Activated CD8-positive, alpha-beta memory T cell treated with anti-CD3 and anti-CD28 coated beads, Interleukin-2, amount 50 U/mL, for 24 hours (primary cell): ENCODE data around the gene MED22.

Experiments
- DNase-seq: peaks from one replicate; pipeline ENCODE4 v3.0.0-alpha.2; 2020; ENCODE audit errors: extremely low read depth

The MED22 gene

GRCh38 chr9:133355881-133356357, 8.0 kb upstream of the MED22 start:
- DNase-seq = no peak

GRCh38 chr9:133354766-133355165, 6.8 kb upstream of the MED22 start:
- DNase-seq = no peak

DNA sequence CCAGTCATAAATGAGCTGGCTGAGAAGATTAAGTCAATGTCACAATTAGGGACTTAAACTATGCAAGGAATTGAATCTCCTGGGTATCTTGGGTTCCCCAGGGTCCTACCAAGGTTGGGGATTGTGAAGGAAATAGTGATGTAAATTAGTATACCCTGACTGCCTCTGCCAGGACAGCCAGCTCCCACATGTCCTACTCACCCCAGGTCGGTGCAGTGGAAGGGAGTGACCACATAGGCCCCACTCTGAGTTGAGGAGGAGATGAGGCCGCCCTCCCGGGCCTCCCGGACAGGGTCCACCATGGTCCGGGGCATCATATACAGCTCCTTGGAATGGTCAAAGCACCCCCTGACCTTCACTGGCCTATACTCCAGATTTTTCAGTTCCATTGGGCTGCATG, 5.6 kb upstream of the MED22 start:
- DNase-seq = no peak

DNA sequence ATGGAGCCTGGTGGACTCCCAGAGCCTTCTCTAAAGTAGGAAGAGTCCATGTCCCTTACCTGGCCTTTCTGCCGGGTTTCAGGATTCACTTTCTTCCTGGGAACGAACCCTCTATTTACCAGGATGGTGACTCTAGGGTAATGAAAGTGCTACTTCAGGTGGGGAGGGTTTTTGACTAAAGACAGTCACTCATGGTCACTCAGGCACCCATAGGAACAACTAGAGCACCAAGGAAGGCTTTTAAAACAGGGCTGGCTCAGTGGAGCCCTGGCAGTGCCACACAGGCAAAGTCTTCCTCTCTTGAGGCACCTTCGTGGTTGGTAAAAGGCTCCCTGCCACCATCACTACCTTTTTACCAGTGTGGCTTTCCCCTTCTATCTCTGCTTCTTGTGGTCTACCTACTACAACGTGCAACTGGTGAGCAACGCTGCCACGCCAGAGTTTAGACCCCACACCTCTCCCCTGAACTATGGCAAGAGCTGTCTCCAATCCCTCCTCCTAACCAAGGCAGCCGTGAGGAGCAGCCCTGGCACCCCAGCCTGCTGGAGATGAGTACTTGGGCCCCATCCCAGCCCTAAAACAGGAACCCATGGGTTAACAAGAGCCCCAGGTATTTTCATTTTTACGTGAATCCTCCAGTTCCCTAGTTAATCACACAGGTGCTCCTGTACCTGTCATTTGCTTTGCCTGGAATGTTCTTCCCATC, 4.9 kb upstream of the MED22 start:
- DNase-seq = no peak

DNA sequence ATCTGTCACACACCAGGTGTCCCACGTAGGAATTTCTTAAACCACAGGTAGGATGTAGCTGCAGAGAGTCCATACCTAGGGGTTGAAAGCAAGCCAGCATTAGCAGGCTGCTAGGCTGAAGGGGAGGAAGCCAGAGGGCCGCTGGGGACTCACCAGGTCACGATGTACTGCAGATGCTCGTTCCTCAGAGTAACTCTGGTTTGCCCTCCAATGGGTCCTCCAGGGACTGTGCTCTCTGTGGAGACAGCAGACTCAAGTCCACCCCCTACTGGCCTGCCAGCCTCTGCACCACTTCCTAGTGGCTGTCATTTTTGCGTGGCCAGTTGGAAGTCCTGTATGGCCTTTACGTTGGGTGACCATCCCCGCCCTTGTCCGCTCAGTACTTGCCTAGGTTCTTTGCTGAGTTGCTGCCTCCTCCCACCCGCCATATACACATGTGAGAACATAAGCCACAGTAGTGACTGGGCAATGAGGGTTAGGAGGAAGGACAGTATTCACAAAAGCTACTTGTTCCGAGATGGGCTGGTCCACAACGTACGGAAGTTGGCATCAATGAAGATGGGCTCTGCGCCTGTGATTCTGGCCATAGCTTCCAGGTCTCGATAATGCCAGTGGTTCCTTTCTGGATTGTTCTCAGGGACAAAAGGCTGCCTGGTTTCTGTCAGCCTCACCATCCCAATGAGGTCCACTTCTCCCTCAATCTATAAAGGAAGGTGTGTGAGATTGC, 4.1 kb upstream of the MED22 start:
- no peak for DNase-seq

- no peak for DNase-seq
These were observed 3.6 kb upstream of the MED22 start for GRCh38 chr9:133351526-133351907.

DNA sequence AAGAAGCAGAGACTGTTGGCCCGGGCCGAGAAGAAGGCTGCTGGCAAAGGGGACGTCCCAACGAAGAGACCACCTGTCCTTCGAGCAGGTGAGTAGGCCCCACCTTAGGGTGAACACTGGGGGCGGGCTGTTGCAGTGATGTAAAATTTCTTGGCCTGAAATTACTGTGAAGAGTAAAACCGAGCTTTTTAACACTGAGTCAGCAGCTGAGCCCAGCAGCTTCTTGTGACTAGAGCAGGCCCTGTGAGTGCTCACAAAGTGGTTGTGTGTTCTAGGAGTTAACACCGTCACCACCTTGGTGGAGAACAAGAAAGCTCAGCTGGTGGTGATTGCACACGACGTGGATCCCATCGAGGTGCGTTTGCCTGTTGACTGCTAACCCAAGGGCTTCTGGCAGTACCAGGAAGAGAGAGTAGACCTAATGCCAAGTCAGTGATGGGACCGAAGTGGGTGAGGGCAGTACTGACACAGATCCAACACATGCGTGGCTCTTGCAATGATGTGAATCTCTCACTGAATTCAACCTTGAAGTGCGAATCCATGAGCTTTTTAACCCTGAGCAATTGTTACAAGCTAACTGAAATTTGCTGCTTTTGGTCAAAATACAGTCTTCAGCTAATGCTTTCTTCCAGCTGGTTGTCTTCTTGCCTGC, 2.2 kb upstream of the MED22 start:
- no peak for DNase-seq

- DNase-seq = no peak
These were observed 1.0 kb upstream of the MED22 start for GRCh38 chr9:133348718-133349573.

- no peak for DNase-seq
These were observed 381 bp downstream of the MED22 start for GRCh38 chr9:133347515-133347984.

- DNase-seq = no peak
These were observed 1.7 kb downstream of the MED22 start for GRCh38 chr9:133346021-133346785.

GRCh38 chr9:133345596-133345995, 2.3 kb downstream of the MED22 start:
- no peak for DNase-seq

DNA sequence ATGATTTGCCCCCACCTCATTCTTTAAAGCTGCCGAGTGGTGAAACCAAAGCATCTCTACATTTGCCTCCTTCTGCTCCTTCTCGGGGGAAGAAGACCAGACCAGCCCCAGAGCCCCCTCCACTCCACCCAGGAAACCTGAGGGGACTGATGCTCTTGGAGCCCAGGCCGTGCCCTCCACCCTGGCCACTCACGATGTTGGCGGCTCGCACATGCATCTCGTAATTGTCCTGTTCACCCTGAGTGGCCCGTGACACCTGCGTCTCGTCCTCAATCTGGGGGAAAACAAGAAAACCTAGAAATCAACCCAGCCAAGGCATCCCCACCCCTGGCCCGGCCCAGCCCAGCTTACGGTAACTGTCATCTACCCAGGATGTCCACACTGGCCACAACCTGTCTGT, 3.0 kb downstream of the MED22 start:
- DNase-seq = no peak

- DNase-seq = no peak
These were observed 3.9 kb downstream of the MED22 start for GRCh38 chr9:133344071-133344470.

DNA sequence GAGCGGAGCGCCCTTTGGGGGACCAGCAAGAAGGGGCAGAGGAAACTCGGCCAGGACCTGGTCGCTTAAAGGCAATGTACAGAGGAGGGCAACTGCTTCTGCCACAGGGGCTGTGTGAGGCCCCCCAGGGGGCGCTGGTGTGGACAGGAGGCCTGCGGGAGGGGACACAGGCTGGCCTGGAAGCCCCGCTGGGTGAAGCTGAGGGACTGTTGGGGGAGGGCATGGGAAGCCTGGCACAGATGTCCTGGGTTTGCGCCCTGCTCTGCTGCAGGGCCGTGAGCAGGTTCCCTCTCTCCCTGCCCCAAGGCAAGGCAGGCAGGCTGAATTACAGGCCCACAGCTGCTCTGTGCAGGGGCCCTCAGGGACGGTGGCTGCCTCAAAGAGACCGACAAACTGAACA, 5.4 kb downstream of the MED22 start:
- no peak for DNase-seq

GRCh38 chr9:133342069-133342406, 5.9 kb downstream of the MED22 start:
- no peak for DNase-seq

DNA sequence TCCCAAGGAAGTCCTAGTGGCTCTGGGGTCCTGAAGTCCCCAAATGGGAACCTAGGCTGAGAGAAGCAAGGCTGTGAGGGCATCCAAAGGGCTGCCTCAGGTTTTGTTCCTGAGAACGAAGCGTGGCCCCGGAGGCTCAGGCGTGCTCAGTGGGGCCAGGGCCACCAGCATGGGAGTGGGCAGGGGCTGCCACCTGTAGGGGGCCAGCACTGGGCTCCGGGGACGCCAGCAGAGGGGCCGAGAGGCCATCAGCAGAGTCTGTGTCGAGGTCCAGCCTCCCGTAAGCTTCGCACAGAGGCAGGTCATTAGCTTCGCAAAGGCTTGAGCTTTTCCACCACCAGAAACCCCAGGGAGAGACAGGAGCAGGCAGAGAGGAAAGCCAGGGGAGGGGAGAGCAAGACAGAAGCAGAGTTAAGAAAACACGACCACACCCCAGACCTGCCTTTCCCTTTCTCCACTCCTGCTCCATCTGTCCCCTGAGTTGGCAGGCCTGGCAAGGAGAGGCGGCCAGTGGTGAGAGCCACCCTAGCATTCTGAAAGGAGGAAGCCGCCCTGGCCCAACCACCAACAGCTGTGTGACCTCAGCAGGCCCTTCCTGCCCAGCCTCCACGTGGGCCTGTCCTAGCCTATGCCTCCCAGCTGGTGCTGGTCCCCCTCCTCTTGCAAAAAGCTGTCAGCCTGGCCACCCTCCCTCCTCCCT, 6.4 kb downstream of the MED22 start:
- DNase-seq = no peak

- no peak for DNase-seq
These were observed 7.0 kb downstream of the MED22 start for GRCh38 chr9:133340916-133341315.

GRCh38 chr9:133340256-133340655, 7.7 kb downstream of the MED22 start:
- no peak for DNase-seq

DNA sequence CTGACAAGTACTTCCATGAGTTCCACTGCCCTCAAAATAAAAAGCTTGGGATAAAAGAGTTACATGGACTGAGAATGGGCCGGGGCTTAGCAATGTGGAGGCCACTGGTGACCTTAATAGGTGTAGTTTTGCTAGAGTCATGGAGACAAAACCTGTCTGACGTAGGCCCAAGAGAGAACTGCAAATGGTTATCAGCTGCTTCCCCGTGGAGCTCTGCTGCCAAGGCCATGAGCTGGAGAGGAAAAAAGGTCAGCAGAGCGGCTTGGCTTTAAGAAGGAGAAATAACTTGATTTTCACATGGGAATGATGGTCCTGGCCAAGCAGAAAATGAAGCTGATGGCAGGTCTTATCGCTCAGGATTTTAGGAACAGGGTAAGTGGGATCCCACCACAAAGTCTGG, 8.3 kb downstream of the MED22 start:
- no peak for DNase-seq
